ENCODE measurements around the gene TRABD2B. TPM values are rescaled to one million over a fixed set of nuclear protein-coding genes. Genes with fewer than 3 reads are reported as not detected.
A peak's percentile ranks its signal among the peaks of the same experiment; 100 is the strongest.

Gene TRABD2B
- total RNA-seq, 4 donors from 2014 or later = 0.35 to 2.5 (median 0.88) TPM

- Histone ChIP-seq H3K4me3 (no peak overlapping the region), H3K4me1 (no peaks in the 10 kb centered on the region), H3K9me3 (no peaks in the 10 kb centered on the region), H3K36me3 (no peaks in the 10 kb centered on the region), H3K27me3 (no peaks in the 10 kb centered on the region), H3K27ac (peak overlapping the region in 2 of 4 donors; percentile 39 to 55)
- TF ChIP-seq POLR2A (IDR thresholded peaks at IDR 0.05) (no peak), CTCF (IDR thresholded peaks at IDR 0.05) (no peak)
- no peak for DNase-seq
Observed at GRCh38 chr1:47808612-47809011, 188.6 kb downstream of the TRABD2B start.

GRCh38 chr1:47805921-47806361 is 191.2 kb downstream of the TRABD2B start:
- Histone ChIP-seq H3K4me3 (no peak overlapping the region), H3K27me3 (no peaks in the 10 kb centered on the region), H3K27ac (no peak overlapping the region), H3K9me3 (no peaks in the 10 kb centered on the region), H3K4me1 (no peaks in the 10 kb centered on the region), H3K36me3 (no peaks in the 10 kb centered on the region)
- no peak for DNase-seq
- no peak for TF ChIP-seq POLR2A (IDR thresholded peaks at IDR 0.05)
- no peak for TF ChIP-seq CTCF (IDR thresholded peaks at IDR 0.05)

- no peak overlapping the region for H3K4me3 ChIP-seq
- H3K27ac ChIP-seq = no peak overlapping the region
- H3K4me1 ChIP-seq = no peaks in the 10 kb centered on the region
- no peak for TF ChIP-seq CTCF (IDR thresholded peaks at IDR 0.05)
- TF ChIP-seq POLR2A (IDR thresholded peaks at IDR 0.05) = no peak
- H3K36me3 ChIP-seq = no peaks in the 10 kb centered on the region
- H3K9me3 ChIP-seq = no peaks in the 10 kb centered on the region
- DNase-seq = no peak
- no peaks in the 10 kb centered on the region for H3K27me3 ChIP-seq
Observed at GRCh38 chr1:47805018-47805417, 192.2 kb downstream of the TRABD2B start.

GRCh38 chr1:47803815-47804501 is 193.2 kb downstream of the TRABD2B start:
- Histone ChIP-seq H3K9me3 (no peaks in the 10 kb centered on the region), H3K4me1 (no peaks in the 10 kb centered on the region), H3K27ac (no peak overlapping the region), H3K27me3 (no peaks in the 10 kb centered on the region), H3K4me3 (no peak overlapping the region), H3K36me3 (no peaks in the 10 kb centered on the region)
- no peak for TF ChIP-seq POLR2A (IDR thresholded peaks at IDR 0.05)
- no peak for TF ChIP-seq CTCF (IDR thresholded peaks at IDR 0.05)
- no peak for DNase-seq

- no peaks in the 10 kb centered on the region for H3K4me1 ChIP-seq
- no peak overlapping the region for H3K4me3 ChIP-seq
- H3K27ac ChIP-seq = no peak overlapping the region
- H3K36me3 ChIP-seq = no peaks in the 10 kb centered on the region
- H3K27me3 ChIP-seq = no peaks in the 10 kb centered on the region
- TF ChIP-seq CTCF (IDR thresholded peaks at IDR 0.05) (no peak), POLR2A (IDR thresholded peaks at IDR 0.05) (no peak)
- no peaks in the 10 kb centered on the region for H3K9me3 ChIP-seq
- no peak for DNase-seq
Observed at GRCh38 chr1:47797575-47797974, 199.6 kb downstream of the TRABD2B start.
